HepG2 (cell line): ENCODE results near the gene MLXIPL. TPM values are rescaled to one million over a fixed set of nuclear protein-coding genes. Genes with fewer than 3 reads are reported as not detected.

Experiments
- HNRNPL ChIP-seq: fragments of 200-400 bp; formaldehyde crosslinking; IDR thresholded peaks from 2 replicates; pipeline ENCODE4 v1.6.1; 2017; ENCODE audit warnings: mild to moderate bottlenecking, low read depth, low read length
- JUND ChIP-seq: sonication (generic); formaldehyde crosslinking; IDR thresholded peaks from 2 replicates; pipeline ENCODE4 v1.8.0; 2022; ENCODE audit warnings: mild to moderate bottlenecking, missing genetic modification reagents
- KIAA2018 ChIP-seq: sonication (generic); formaldehyde crosslinking; IDR thresholded peaks from 2 replicates; pipeline ENCODE4 v1.5.0; 2020; ENCODE audit warnings: mild to moderate bottlenecking, missing genetic modification reagents, borderline replicate concordance
- MAX ChIP-seq: IDR thresholded peaks from 2 replicates; pipeline ENCODE4 v1.6.1; 2012; ENCODE audit warnings: inconsistent platforms
- MIER2 ChIP-seq: IDR thresholded peaks from 2 replicates; pipeline ENCODE4 v1.6.1; 2016; ENCODE audit warnings: missing biosample characterization, missing genetic modification reagents
- NFATC3 ChIP-seq: sonication (generic); formaldehyde crosslinking; IDR thresholded peaks from 2 replicates; pipeline ENCODE4 v1.5.1; 2020; ENCODE audit warnings: mild to moderate bottlenecking, missing genetic modification reagents
- ZNF263 ChIP-seq: sonication (generic); formaldehyde crosslinking; IDR thresholded peaks from 2 replicates; pipeline ENCODE4 v1.4.0; 2020; ENCODE audit warnings: missing genetic modification reagents
- polyA plus RNA-seq, 8 experiments: library from polyadenylated mRNA; depleted of rRNA in 3 of 8; stranded (reverse) in 7 of 8; unstranded in 1 of 8; fragments of >200 nt; fragmentation: Illumina TruSeq in 4 of 8; extraction: Trizol in 4 of 8; gene quantifications; 2 replicates each; pipeline versions ENCODE4 v1.2.1 to v1.2.3, GENCODE V29; 2011 to 2016; ENCODE audit warnings: low read depth in 4 of 8, missing spikeins in 1 of 8, mixed read lengths in 1 of 8; ENCODE audit not compliant: insufficient read depth in 1 of 8
- total RNA-seq, 5 experiments: library from RNA; depleted of rRNA; stranded (reverse); fragments of >200 nt; fragmentation: Illumina TruSeq; extraction: Trizol; gene quantifications; 2 replicates each; pipeline ENCODE4 v1.2.3, GENCODE V29; 2016; ENCODE audit warnings: low read depth in 1 of 5

MLXIPL gene
- total and polyA plus RNA-seq, 2 of the 13 experiments (the other 11 are each of a cell fraction or from before 2014, with no cell fraction given), result 51.6 to 60.1 TPM

- TF ChIP-seq KIAA2018 (CRISPR knock-in tag) (no peak), ZNF263 (CRISPR knock-in tag) (peak; percentile 44; the same call in 1 of the 2 replicates), NFATC3 (CRISPR knock-in tag) (no peak), HNRNPL (no peak), MIER2 (no peak), JUND (CRISPR knock-in tag) (no peak), MAX (no peak)
Measured at GRCh38 chr7:73573791-73574190, 50.5 kb downstream of the MLXIPL start (continued).
